Measurements from ENCODE around the gene NQO1. TPM values are rescaled to one million over a fixed set of nuclear protein-coding genes. Genes with fewer than 3 reads are reported as not detected.

Gene NQO1
- polyA plus RNA-seq, 1 donor (not counting 4 experiments of a cell fraction or from before 2014, with no cell fraction given) = 166 TPM

DNA sequence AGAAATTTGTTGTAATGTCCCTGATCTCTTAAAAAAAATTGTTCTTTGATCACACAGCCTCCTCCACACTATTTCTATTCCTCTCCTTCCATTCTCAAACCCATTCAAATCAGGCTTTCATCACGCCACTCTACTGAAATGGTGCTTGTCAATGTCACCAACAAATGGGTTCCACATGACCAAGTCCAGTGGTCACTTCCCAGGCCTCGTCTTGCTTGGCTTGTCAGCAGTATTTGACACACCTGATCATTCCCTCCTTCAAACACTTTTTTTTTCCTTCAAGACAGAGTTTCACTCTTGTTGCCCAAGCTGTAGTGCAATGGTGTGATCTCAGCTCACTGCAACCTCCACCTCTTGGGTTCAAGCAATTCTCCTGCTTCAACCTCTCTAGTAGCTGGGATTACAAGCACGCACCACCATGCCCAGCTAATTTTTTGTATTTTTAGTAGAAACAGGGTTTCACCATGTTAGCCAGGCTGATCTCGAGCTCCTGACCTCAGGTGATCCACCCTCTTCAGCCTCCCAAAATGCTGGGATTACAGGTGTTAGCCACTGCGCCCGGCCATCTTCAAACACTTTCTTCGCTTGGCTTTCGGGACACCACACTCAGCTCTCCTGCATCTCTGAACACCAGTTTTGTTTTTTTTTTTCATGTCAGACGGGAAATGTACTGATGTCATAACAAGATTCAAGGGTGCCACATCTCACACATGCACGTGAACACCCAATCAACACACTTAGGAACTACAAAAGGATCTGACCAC, 18.3 kb downstream of the NQO1 start:
- FAIRE-seq = no peak
- no peak for DNase-seq (ENCODE audit: low read depth, low spot score)
- peaks cover 30% of the 10 kb centered on the region for H3K4me1 ChIP-seq (ENCODE audit: control insufficient read depth, extremely low read depth, insufficient read depth, low read length)

DNA sequence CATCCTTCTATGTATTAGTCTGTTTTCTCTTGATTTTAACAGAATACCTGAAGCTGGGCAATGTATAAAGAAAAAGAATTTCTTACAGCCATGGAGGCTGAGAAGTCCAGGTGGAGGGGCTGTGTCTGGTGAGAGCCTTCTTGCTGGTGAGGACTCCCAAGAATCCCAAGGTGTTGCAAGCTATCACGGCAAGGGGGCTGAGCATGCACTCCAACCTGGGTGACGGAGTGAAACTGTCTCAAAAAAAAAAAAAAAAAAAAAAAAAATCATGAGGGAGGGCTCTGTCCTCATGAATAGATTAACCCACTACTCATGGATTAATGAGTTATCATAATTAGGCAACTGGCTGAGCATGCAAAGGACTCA, 19.4 kb downstream of the NQO1 start:
- Histone ChIP-seq H3K4me1 (ENCODE audit: control insufficient read depth, extremely low read depth, insufficient read depth, low read length) (peaks cover 29% of the 10 kb centered on the region), H3K4me2 (ENCODE audit: control insufficient read depth, extremely low read depth, insufficient read depth, low read depth, low read length) (no peak overlapping the region), H3K9me3 (ENCODE audit: control insufficient read depth, low read depth, low read length) (no peaks in the 10 kb centered on the region), H2AFZ (ENCODE audit: control insufficient read depth, low read length) (no peak overlapping the region), H3K9ac (ENCODE audit: control insufficient read depth, extremely low read depth, insufficient read depth, low read length) (no peak overlapping the region), H3K27me3 (ENCODE audit: control insufficient read depth, extremely low read depth, insufficient read depth, low read length) (no peaks in the 10 kb centered on the region), H3K36me3 (ENCODE audit: control insufficient read depth in 2 of 2, extremely low read depth in 1 of 2, insufficient read depth in 2 of 2, low read length in 2 of 2) (peaks cover 6 to 7% of the 10 kb centered on the region in 2 experiments), H3K4me3 (ENCODE audit: control insufficient read depth in 2 of 3, extremely low read depth in 1 of 3, insufficient read depth in 2 of 3, low read depth in 1 of 3, low read length in 3 of 3) (no peak overlapping the region), H4K20me1 (ENCODE audit: control insufficient read depth, extremely low read depth, insufficient read depth, low read length) (no peaks in the 10 kb centered on the region), H3K27ac (ENCODE audit: control insufficient read depth, insufficient read depth, low read length) (no peak overlapping the region), H3K79me2 (ENCODE audit: control insufficient read depth, insufficient read depth, low read length) (no peaks in the 10 kb centered on the region), H3K9me1 (ENCODE audit: control insufficient read depth, extremely low read depth, insufficient read depth, low read length) (no peaks in the 10 kb centered on the region)
- FAIRE-seq = no peak
- TF ChIP-seq, protein P1, sequence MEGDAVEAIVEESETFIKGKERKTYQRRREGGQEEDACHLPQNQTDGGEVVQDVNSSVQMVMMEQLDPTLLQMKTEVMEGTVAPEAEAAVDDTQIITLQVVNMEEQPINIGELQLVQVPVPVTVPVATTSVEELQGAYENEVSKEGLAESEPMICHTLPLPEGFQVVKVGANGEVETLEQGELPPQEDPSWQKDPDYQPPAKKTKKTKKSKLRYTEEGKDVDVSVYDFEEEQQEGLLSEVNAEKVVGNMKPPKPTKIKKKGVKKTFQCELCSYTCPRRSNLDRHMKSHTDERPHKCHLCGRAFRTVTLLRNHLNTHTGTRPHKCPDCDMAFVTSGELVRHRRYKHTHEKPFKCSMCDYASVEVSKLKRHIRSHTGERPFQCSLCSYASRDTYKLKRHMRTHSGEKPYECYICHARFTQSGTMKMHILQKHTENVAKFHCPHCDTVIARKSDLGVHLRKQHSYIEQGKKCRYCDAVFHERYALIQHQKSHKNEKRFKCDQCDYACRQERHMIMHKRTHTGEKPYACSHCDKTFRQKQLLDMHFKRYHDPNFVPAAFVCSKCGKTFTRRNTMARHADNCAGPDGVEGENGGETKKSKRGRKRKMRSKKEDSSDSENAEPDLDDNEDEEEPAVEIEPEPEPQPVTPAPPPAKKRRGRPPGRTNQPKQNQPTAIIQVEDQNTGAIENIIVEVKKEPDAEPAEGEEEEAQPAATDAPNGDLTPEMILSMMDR (optimal IDR thresholded peaks at IDR 0.05 in 1 of 3, IDR thresholded peaks at IDR 0.05 in 1 of 3, conservative IDR thresholded peaks at IDR 0.05 in 1 of 3; ENCODE audit: extremely low read depth in 1 of 3, insufficient read depth in 2 of 3, low read length in 3 of 3) = no peak
- TF ChIP-seq EZH2 (IDR thresholded peaks at IDR 0.05; ENCODE audit: low read length) = no peak
- no peak for DNase-seq (ENCODE audit: low read depth, low spot score)
- dilution Hi-C loops (cut with MboI; ENCODE audit: extremely low pct_ligation_motif_present, low sequenced_read_pairs) = no loop called here

More for the DNA sequence above, 18.3 kb downstream of the NQO1 start:
- Histone ChIP-seq H3K9ac (ENCODE audit: control insufficient read depth, extremely low read depth, insufficient read depth, low read length) (no peak overlapping the region), H3K9me1 (ENCODE audit: control insufficient read depth, extremely low read depth, insufficient read depth, low read length) (no peaks in the 10 kb centered on the region), H3K27me3 (ENCODE audit: control insufficient read depth, extremely low read depth, insufficient read depth, low read length) (no peaks in the 10 kb centered on the region), H3K4me2 (ENCODE audit: control insufficient read depth, extremely low read depth, insufficient read depth, low read depth, low read length) (no peak overlapping the region), H3K9me3 (ENCODE audit: control insufficient read depth, low read depth, low read length) (no peaks in the 10 kb centered on the region), H3K4me3 (ENCODE audit: control insufficient read depth in 2 of 3, extremely low read depth in 1 of 3, insufficient read depth in 2 of 3, low read depth in 1 of 3, low read length in 3 of 3) (no peak overlapping the region), H3K27ac (ENCODE audit: control insufficient read depth, insufficient read depth, low read length) (no peak overlapping the region), H3K79me2 (ENCODE audit: control insufficient read depth, insufficient read depth, low read length) (no peaks in the 10 kb centered on the region), H4K20me1 (ENCODE audit: control insufficient read depth, extremely low read depth, insufficient read depth, low read length) (no peaks in the 10 kb centered on the region), H2AFZ (ENCODE audit: control insufficient read depth, low read length) (no peak overlapping the region), H3K36me3 (ENCODE audit: control insufficient read depth in 2 of 2, extremely low read depth in 1 of 2, insufficient read depth in 2 of 2, low read length in 2 of 2) (peaks cover 11 to 12% of the 10 kb centered on the region in 2 experiments)
- dilution Hi-C loops (cut with MboI; ENCODE audit: extremely low pct_ligation_motif_present, low sequenced_read_pairs) = no loop called here
- TF ChIP-seq, protein P1 (optimal IDR thresholded peaks at IDR 0.05 in 1 of 3, IDR thresholded peaks at IDR 0.05 in 1 of 3, conservative IDR thresholded peaks at IDR 0.05 in 1 of 3; ENCODE audit: extremely low read depth in 1 of 3, insufficient read depth in 2 of 3, low read length in 3 of 3) = no peak
- no peak for TF ChIP-seq EZH2 (IDR thresholded peaks at IDR 0.05; ENCODE audit: low read length)
